ENCODE measurements around the gene SPRED2.
"Not testable (repeated sequence)": the region's sequence is repeated elsewhere in the genome, so short reads cannot be mapped to it uniquely, and the experiment has no call there.

SPRED2 gene

DNA sequence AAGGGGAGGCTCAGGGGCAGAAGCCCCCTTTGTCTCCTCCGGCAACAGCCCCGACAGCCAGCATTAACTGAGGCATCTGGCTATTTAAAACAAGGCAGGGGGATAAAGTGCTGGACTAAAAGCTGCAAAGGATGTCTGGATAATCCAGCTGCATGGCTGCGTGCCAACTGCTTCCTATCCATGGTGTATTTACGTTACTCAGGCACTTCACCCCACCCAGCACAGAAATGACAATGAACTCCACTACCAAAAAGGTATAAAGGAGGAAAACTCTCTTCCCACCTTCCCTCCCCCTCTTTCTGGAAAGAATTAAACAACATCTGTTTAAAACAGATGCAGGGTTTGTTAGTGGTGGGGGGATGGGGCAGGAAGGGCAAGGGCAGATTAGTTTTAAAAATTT, 82.5 kb downstream of the SPRED2 start:
- DNase-seq (ENCODE audit: low read depth in 2 of 3, low spot score in 2 of 3), result no peak

DNA sequence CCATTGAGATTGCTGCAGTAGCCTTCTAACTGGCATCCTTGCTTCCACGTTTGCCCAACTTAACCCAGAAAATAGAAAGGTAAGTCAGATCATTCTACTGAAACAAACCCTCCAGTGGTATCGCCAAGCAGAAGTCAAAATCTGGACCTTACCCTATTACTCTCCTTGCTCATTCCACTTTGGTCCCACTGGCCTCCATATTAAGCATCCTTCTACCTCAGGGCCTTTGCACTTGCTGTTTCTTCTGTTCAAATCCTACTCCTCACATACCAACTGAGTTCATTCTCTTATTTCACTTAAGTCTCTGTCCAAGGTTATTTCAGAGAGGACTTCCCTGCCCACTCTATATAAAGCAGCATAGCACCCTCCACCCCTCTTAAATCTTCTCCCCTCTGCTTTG, 84.5 kb downstream of the SPRED2 start:
- DNase-seq (ENCODE audit: low read depth in 2 of 3, low spot score in 2 of 3), result no peak

DNA sequence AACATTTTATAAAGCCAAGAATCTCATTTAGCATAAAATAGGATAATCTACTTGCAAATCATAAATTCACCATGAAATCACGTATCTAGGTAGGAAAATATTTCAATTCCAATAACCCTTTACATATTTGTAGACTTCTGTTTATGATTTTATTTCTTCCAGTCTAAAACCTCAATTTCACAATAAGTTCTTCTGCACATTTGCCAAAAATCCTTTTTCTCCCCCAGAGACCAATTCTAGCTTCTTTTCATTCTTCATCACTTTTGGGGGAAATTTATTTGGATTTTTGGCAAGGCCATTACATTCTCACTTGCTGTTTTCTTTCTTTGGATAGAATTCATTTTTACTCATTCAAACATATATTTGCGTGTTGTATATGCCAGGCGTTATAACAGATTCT, 86.8 kb downstream of the SPRED2 start:
- no peak for DNase-seq (ENCODE audit: low read depth in 2 of 3, low spot score in 2 of 3)

DNA sequence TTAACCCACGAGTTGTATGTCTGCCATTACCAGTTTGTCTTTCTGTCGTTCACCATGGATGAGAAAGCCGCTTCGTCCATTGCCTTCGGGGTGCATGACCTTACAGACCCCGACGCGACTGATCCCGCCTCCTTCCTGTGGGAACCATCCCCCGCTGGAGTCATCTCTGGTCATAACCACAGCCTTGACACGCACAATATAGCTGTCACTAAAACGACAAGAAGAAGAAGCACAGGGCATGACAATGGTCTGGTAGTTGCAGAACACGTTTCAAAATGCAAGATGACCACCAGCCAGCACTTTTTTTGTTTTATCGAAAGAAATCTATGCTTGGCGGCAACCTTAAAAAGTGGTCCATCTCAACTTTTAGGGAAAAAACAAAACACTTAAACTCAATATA, 87.7 kb downstream of the SPRED2 start:
- no peak for DNase-seq (ENCODE audit: low read depth in 2 of 3, low spot score in 2 of 3)

DNA sequence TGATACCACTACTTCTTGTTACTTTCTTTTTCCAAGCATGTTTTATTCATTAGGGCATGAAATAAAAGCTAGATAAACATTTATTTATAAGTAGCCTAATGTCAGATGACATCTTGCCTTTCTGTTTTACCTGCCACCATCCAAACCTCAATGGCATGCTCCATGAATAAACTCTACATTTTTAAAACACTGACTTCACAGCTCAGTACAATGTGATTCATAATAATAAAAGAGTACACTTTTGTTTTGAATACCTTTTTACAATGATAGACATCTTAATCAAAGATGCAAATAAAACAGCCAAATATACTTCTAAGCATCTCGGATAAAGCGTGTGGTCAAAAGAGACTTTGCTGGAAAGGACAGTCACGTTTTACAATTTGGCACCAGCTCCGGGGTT, 88.2 kb downstream of the SPRED2 start:
- no peak for DNase-seq (ENCODE audit: low read depth in 2 of 3, low spot score in 2 of 3)

DNA sequence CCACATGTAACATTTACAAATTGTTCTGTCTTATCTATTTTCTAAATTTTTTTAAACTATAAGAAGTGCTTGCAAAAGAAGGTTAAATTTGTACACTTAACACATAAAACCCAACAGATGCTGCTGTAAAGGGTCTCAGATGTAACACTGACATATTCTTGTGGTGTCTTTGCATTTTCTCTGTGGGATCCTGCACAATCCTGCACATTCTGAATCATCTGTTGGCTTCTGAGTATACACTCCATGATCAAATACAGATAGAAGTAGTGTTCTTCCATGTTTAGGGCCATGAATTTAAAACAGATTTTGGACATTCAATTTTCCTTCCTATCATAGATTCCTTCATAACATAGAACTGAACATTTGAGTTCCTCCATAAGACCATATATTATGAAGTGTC, 89.0 kb downstream of the SPRED2 start:
- no peak for DNase-seq (ENCODE audit: low read depth in 2 of 3, low spot score in 2 of 3)

DNA sequence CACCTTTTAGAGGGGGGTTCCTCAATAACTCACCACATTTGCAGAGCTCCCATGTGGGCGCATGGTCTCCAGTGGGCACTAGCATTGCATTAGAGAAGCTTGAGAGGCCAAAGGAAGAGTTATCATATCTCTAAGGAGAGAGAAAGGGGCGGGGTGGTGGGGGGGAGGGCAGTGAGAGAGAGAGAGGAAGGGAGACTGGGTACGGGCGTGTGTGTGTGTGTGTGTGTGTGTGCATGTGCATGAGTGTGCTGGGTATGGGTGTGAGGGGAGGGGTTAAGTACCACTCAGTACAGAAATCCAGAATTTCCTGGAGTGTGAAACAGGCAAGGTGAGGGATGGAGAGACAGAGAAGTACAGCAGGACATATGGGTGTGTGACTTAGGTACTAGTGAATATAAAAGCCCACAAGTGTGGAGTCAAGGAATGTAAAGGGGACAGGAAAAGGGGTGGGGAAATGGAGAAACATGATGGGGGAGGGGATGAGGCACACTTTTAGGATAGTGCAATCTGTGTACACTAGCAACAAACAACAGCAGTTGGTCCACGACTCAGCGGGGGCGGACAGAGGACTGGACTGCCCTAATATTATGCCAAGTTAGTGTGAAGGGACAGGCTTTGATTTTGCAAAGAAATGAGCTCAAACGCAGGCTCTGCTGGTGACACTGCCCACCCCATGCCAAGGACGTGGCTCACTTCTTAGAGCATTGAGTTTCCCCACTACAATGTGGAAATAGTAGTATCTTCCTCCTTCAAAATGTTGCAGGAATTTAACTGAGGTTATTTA, 91.3 kb downstream of the SPRED2 start:
- no peak for DNase-seq (ENCODE audit: low read depth in 2 of 3, low spot score in 2 of 3)

DNA sequence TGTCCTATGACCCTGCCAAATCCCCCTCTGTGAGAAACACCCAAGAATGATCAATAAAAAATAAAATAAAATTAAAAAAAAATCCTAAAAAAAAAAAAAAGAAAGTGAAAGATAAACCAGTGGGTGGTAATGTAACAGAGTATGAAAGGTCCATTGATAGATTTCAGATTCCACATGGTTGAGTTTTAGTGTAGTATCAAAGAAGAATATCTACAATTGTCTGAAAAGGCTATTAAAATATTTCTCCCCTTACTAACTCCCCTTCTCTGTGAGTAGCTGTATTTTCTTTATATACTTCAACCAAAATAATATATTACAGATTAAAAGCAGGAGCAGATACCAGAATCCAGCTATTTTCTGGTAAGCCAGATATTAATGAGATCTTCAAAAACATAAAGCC, 92.8 kb downstream of the SPRED2 start:
- no peak for DNase-seq (ENCODE audit: low read depth in 2 of 3, low spot score in 2 of 3)

DNA sequence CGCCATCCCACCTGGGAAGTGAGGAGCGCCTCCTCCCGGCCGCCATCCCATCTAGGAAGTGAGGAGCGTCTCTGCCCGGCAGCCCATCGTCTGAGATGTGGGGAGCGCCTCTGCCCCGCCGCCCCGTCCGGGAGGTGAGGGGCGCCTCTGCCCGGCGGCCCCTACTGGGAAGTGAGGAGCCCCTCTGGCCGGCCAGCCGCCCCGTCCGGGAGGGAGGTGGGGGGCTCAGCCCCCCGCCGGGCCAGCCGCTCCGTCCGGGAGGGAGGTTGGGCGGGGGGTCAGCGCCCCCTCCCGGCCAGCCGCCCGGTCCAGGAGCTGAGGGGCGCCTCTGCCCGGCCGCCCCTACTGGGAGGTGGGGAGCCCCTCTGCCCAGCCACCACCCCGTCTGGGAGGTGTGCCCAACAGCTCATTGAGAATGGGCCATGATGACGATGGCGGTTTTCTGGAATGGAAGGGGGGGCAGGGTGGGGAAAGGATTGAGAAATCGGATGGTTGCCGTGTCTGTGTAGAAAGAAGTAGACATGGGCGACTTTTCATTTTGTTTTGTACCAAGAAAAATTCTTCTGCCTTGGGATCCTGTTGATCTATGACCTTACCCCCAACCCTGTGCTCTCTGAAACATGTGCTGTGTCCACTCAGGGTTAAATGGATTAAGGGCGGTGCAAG, 93.4 kb downstream of the SPRED2 start:
- not testable (repeated sequence) for DNase-seq (ENCODE audit: low read depth in 2 of 3, low spot score in 2 of 3)

DNA sequence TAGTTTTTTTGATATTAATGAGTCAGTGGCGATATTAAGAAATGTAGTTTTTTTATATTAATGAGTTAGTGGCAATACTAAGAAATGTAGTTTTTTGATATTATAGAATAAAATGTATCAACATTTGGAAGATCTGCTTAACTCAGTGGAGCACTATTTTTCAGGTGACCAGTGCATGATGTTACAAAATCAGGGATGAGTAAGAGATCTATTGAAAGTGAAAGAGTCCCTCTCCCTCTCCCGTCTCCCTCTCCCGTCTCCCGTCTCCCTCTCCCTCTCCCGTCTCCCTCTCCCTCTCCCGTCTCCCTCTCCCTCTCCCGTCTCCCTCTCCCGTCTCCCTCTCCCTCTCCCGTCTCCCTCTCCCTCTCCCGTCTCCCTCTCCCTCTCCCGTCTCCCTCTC, 94.5 kb downstream of the SPRED2 start:
- not testable (repeated sequence) for DNase-seq (ENCODE audit: low read depth in 2 of 3, low spot score in 2 of 3)

DNA sequence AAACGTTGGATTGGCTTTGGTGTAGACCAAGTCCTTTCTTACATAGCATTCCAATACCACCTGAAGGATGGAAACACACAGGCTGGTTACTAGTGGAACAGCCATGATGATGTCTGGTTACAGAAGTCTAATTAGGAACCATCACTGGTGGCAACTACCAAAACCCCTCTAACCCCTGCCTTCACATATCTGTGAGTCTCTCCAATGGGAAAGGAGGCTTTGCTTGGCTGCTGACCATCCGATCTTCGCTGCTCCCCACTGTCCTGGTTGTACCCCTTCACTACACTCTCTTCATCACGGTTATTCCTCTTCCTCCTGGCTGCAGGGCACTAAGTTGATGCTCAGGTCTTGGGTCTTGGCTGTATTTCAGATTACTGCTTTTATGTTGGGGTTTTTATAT, 97.7 kb downstream of the SPRED2 start:
- no peak for DNase-seq (ENCODE audit: low read depth in 2 of 3, low spot score in 2 of 3)

DNA sequence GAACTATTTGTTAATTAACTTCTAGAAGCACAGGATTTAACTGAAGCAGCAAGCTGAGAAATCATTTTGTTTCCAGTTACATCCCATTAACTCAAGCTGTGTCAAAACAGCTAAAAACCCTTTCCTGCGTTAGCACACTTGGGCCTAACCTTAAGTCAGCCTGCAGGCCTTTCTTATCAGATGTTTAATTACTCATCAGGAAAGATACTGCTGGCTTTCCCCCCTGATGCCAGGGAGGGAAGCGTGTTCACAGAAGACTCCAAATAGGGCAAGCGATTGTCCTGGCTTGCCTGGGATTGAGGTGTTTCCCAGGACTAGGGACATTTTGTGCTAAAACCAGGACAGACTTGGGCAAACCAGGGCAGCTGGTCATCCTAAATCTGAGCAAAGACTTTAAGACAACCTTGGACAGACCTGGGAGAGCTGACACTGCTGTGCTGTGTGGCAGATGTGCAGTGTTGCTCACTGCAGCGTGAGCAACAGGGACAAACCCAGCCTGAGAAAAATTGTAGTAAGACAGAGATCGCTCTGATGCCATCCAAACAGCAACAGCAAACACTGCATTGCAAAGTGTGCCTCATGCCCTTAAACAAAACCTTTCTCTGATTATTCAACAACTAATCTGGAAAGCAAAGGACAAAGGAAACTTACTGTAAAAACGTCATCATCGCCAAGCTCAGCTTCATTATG, 100.9 kb downstream of the SPRED2 start:
- DNase-seq (ENCODE audit: low read depth in 2 of 3, low spot score in 2 of 3), result no peak

DNA sequence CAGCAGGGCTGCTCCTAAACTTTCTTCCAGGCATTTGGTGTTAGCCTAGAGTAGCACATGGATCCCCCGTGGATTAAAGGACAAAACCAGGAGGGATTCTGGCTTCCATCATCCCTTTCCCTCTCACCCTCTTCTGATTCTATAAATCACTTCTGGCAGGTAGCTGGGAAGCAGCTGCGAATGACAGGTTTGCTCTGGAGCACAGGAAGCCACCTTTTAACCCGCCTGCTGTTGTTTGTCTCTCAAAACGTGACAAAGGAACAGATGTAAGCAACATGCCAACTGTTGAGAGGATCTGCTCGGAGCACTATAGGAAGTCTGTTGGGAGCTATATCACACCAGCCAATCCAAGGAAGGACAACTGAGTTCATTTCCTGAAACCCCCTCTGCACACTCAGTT, 102.9 kb downstream of the SPRED2 start:
- no peak for DNase-seq (ENCODE audit: low read depth in 2 of 3, low spot score in 2 of 3)

DNA sequence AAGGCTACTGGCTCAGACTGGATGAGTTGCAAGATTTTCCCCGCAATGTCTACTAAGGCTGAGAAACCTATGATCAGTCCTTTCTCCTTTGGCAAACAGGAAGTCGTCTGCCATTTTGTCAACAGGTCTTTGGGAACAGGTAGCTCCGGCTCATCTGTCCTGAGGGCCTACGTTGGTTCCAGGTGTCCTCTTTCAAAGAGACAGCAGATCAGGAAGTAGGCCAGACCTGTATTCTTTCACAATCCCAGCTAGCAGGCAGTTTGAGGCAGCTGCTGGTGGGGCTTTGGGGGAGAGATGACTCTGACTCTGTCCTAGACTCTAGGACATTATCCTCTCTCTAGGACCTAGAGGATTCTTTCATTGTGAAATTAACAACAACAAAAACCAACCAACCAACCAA, 106.1 kb downstream of the SPRED2 start:
- DNase-seq (ENCODE audit: low read depth in 2 of 3, low spot score in 2 of 3), result no peak

DNA sequence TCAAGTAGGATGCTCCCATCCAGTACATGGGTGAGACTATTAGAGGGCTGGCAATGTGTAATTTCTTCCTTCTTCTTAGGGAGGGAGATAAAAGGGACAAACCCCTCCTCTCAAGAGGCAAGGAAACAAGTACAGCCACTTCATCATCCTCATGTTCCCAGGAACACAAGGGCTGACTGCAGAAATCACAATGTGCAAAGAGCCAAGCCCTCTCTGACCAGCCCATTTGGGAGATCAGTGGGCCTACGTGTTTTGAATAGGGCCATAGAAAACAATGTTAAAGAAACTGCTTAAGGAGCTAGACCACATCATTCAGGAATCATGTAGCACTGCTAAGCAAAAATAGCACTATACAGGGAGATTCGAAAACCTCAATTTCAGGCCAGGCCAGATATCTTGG, 107.3 kb downstream of the SPRED2 start:
- no peak for DNase-seq (ENCODE audit: low read depth in 2 of 3, low spot score in 2 of 3)

DNA sequence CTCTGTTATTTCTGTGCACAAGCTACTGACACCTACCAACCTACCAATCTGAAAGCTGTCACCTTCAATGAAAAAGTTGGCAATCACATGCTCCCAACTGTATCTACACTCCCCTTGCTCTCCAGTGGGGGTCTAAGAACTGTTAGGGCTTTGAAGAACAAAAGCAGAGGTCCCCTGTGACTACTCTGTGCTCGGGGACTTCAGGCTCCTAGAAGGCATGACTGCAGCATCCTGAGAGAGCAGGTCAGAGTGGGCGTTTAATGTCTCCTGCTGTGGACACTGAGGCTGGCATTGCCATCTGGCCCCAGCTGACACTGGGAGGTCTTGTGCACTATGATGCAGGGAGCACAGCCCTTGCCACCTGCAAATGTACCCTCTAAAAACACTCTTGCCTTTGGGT, 111.5 kb downstream of the SPRED2 start:
- no peak for DNase-seq (ENCODE audit: low read depth in 2 of 3, low spot score in 2 of 3)

DNA sequence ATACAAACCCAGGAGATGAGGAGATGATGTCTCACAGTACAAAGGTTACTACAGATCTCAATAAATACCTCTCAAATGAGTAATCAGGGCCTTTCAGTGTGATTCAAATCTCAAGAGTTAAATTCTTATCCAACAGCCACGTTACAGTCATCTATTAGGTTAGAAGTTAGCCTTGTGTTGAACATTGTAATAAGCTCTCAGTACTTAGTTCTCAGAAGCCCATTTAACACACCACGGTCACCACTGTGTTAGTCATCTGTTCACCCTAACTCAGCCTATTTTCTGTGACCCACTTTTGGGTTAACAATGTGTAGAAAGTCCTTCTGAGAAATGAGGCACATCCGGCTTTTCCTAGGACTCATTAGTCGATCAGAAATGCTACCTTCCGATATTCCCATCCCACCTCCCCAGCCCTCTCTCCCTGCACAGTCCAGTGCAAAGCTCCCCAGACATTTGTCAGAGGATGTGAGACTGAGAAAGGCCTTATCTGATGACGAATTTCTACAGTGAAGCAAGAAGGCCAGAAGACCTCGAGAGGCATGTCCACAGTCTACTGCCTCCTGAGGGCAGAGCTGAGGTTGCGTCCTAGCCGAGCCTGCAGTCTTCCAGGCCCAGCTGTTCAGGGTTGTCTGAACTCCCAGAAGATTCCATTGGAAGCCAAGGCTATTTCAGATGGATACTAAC, 112.2 kb downstream of the SPRED2 start:
- no peak for DNase-seq (ENCODE audit: low read depth in 2 of 3, low spot score in 2 of 3)

DNA sequence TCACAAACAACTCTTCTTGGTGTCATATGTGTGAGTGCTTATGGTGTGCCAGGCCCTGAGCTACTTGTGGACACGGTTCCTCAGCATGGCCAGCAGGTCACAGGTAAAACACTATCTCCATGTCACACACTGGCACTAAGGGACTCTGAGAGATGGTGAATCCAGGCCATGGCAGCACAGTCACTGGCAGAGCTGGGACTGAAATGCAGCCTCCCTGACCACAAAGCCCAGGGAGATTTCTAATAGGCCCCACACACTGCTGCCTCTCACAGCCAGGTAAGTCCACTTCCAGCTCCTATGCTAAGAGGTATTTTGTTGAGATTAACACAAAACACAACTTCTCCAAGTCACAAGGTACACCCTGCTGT, 112.7 kb downstream of the SPRED2 start:
- no peak for DNase-seq (ENCODE audit: low read depth in 2 of 3, low spot score in 2 of 3)

DNA sequence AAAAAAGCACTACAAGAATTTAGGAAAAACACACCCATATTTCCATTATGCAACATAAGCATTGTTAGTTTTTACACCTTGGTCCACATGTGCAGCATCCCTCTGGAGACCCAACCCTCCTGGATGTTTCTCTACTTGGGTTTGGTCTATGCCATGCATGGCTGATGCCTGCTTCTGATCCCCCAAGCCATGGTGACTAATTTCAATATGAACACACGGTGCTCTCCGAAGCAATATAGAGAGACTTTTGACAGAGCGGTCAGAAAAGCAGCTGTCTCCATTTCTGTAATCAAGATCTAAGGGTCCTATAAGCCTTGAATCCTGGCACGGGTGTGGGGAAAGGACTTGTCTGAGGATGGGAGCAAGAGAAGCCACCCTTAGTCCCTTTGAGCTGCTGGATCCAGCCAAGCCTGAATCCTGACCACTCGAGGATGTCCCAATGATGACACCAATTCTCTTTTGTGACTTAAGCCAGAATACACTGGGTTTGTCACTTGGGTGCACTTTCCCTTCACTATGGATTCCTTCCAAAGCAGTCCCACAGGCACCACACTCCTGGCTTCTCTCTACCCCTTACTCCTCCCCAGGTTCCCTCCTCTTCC, 113.2 kb downstream of the SPRED2 start:
- DNase-seq (ENCODE audit: low read depth in 2 of 3, low spot score in 2 of 3), result no peak

DNA sequence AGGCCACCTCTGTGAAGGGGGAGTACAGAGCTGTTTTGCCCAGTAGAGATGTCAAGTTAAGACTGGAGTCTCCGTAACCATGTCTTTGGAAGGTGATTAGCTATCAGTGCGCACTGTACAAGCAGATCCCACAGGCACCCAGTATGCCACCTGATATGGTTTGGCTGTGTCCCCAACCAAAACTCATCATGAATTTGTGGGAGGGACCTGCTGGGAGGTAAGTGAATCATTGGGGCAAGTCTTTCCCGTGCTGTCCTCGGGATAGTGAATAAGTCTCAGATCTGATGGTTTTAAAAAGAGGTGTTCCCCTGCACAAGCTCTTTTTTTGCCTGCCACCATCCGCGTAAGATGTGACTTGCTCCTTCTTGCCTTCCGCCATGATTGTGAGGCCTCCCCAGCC, 114.6 kb downstream of the SPRED2 start:
- DNase-seq (ENCODE audit: low read depth in 2 of 3, low spot score in 2 of 3), result no peak

DNA sequence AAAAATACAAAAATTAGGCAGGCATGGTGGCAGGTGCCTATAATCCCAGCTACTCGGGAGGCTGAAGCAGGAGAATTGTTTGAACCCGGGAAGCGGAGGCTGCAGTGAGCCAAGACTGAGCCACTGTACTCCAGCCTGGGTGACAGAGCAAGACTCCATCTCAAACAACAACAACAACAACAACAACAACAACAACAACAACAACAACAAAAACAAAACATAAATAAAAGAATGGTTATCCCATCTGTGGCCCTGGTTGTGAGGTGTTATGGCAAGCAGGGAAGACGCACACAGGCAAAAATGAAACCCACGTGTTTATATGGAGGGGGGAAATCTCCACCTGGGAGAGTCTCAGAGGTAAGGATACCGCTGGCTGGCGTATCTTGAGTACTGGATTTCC, 115.0 kb downstream of the SPRED2 start:
- DNase-seq (ENCODE audit: low read depth in 2 of 3, low spot score in 2 of 3), result not testable (repeated sequence)
